WERI-Rb-1 (cell line): ENCODE results near the gene PPARGC1A.

ENCODE experiments used
- DNase-seq: peaks from one replicate; pipeline ENCODE4 v3.0.0-alpha.2; 2020
- H3K27ac ChIP-seq: fragments of 250-450 bp; sonication (Bioruptor Pico); 2 replicates; pipeline ENCODE4 v1.5.1; 2020; ENCODE audit warnings: mild to moderate bottlenecking, moderate library complexity
- H3K27me3 ChIP-seq: fragments of 250-450 bp; sonication (Bioruptor Pico); 2 replicates; pipeline ENCODE4 v1.5.1; 2021; ENCODE audit warnings: mild to moderate bottlenecking, low read depth, moderate library complexity; ENCODE audit not compliant: insufficient read depth, severe bottlenecking
- H3K36me3 ChIP-seq: fragments of 250-450 bp; sonication (Bioruptor Pico); 2 replicates; pipeline ENCODE4 v1.5.1; 2020; ENCODE audit warnings: mild to moderate bottlenecking, moderate library complexity
- H3K4me3 ChIP-seq: 2 replicates; pipeline ENCODE4 v1.5.1; 2011; ENCODE audit warnings: low read depth, mild to moderate bottlenecking, control low read depth, low read length
- H3K9me3 ChIP-seq: fragments of 250-450 bp; sonication (Bioruptor Pico); 2 replicates; pipeline ENCODE4 v1.5.1; 2021; ENCODE audit warnings: mild to moderate bottlenecking, moderate library complexity; ENCODE audit not compliant: severe bottlenecking
- TF ChIP-seq, protein P1 (sequence below): IDR thresholded peaks from 2 replicates; pipeline ENCODE4 v1.5.1; 2011; ENCODE audit warnings: low read depth, mild to moderate bottlenecking, control low read depth, inconsistent platforms, low read length

PPARGC1A gene

DNA sequence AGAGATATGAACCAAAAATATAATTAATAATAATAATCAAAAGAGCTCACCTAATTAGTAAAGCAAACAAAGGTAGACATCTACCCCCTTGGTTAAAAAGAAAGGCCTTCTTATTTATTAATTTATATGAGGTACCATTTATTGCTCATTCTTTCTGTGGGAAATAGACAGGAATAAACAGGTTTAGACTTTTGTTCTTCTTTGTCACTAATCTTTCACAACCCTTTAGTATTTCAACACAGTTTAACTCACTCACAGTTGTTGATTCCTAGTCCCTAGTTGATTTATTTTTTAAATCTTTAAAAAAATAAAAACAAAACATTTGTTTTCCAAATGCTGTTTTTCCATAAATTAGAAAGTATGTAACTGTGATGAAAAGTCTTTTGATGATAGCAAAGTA is 5.6 kb downstream of the PPARGC1A start:
- H3K9me3 ChIP-seq: no peaks in the 10 kb centered on the region
- H3K4me3 ChIP-seq: no peak overlapping the region
- H3K27me3 ChIP-seq: no peaks in the 10 kb centered on the region

GRCh38 chr4:23882976-23883531 is 6.8 kb downstream of the PPARGC1A start:
- Histone ChIP-seq H3K4me3 (no peak overlapping the region), H3K9me3 (no peaks in the 10 kb centered on the region), H3K36me3 (no peaks in the 10 kb centered on the region), H3K27me3 (no peaks in the 10 kb centered on the region), H3K27ac (no peak overlapping the region)
- DNase-seq: no peak
- TF ChIP-seq, protein P1, sequence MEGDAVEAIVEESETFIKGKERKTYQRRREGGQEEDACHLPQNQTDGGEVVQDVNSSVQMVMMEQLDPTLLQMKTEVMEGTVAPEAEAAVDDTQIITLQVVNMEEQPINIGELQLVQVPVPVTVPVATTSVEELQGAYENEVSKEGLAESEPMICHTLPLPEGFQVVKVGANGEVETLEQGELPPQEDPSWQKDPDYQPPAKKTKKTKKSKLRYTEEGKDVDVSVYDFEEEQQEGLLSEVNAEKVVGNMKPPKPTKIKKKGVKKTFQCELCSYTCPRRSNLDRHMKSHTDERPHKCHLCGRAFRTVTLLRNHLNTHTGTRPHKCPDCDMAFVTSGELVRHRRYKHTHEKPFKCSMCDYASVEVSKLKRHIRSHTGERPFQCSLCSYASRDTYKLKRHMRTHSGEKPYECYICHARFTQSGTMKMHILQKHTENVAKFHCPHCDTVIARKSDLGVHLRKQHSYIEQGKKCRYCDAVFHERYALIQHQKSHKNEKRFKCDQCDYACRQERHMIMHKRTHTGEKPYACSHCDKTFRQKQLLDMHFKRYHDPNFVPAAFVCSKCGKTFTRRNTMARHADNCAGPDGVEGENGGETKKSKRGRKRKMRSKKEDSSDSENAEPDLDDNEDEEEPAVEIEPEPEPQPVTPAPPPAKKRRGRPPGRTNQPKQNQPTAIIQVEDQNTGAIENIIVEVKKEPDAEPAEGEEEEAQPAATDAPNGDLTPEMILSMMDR: no peak

More for the DNA sequence above, 5.6 kb downstream of the PPARGC1A start:
- TF ChIP-seq, protein P1: no peak
- H3K27ac ChIP-seq: no peak overlapping the region
- H3K36me3 ChIP-seq: no peaks in the 10 kb centered on the region
- no peak for DNase-seq

DNA sequence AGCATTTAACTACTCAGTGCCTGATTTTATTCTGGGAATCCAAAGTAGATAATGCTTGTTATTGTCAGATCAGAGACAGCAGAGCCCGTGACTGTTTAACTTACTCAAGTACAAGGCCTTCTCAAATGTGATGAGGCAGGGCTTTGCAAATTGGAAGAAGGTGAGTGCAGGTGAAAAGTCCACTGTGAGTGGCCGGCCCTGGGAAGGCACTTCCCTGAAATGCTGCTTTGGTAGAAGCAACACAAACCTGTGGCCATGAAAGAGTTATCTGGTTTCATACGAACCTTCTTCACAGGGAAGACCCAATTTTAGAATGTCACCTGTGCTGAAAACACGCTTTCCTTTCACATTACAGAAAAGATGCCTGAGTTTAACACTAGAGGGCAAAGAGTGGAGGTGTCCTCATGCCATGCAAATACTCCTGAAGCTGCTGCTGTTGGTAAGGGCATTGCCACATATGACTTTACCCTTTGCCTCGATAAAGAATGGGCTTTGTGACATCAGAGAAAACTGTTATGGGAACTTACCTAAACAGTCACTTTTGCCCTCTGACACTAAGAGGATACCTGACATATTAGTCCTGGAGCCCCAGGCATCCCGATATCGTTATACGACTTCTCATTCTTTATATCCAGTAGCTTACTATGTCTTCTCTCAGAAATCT is 8.0 kb downstream of the PPARGC1A start:
- Histone ChIP-seq H3K4me3 (no peak overlapping the region), H3K27me3 (no peaks in the 10 kb centered on the region), H3K27ac (no peak overlapping the region), H3K36me3 (no peaks in the 10 kb centered on the region), H3K9me3 (no peaks in the 10 kb centered on the region)
- TF ChIP-seq, protein P1: peak; percentile 25; the same call in 1 of the 2 replicates
- no peak for DNase-seq

DNA sequence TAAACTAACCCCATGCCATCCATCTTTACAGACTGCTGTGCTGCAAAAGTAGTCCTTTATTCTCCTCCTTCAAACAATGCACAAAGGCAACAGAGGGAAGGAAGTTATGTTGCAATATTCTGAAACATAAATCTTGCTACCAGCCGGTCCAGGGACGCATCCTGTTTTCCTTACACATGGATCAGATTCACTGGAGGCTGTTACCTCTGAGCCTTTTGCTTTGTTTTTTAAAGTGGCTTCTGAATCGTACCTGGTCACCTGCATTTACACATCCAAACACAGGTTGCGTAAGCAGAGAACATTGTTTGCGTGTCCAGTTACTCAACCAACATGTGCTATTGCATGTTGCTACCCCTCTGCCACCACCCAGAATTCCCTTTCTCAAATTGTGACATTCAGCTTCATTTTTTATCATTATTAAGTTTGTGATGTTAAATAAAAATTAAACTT is 8.8 kb downstream of the PPARGC1A start:
- H3K27ac ChIP-seq: no peak overlapping the region
- H3K9me3 ChIP-seq: no peaks in the 10 kb centered on the region
- no peaks in the 10 kb centered on the region for H3K36me3 ChIP-seq
- H3K4me3 ChIP-seq: no peak overlapping the region
- TF ChIP-seq, protein P1: no peak
- H3K27me3 ChIP-seq: no peaks in the 10 kb centered on the region
- no peak for DNase-seq

DNA sequence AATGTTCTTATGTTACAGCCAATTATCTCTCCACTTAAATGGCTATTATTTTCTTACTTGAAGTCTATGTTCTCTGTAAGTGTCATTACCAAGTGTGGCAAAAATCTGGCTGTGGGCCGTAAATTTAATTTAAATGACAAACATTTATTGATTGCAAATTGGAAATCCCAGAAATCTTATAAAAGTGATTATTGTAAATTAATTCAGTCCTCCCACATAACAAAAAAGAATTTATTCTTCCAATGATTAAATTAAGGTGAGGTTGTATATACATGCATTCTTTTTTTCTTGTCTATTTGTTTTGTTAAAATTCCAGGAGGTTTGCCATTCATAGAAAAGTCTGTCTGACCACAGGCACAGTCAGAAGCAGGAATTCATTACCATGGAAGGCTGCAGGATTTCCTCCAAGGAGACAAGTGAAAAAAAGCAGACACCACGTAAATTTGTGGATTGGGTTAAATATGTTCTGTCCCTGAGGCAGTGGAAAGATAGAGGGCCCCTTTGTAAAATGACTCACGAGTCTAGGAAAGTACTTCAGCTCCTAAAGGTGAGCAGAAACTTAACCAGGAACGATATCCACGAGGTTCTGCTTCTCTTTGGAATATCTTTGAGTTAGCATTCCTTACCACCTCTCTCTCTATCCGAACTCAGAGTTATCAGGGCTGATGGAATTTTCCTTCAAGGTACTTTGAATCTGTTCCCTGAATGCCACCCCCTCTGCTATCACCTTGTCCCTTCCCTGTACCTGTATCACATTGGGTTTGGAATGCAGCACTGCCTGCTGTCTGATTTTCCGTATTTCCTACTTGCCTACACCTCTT is 10.7 kb downstream of the PPARGC1A start:
- H3K36me3 ChIP-seq: no peaks in the 10 kb centered on the region
- H3K27ac ChIP-seq: no peak overlapping the region
- no peaks in the 10 kb centered on the region for H3K9me3 ChIP-seq
- H3K27me3 ChIP-seq: no peaks in the 10 kb centered on the region
- TF ChIP-seq, protein P1: no peak
- no peak overlapping the region for H3K4me3 ChIP-seq
- DNase-seq: no peak
